Stomach (tissue), 9 donors: ENCODE data around the gene SYNE2. TPM values are rescaled to one million over a fixed set of nuclear protein-coding genes. Genes with fewer than 3 reads are reported as not detected.

Source experiments
- DNase-seq, 2 donors: peaks; one replicate each; pipeline versions ENCODE4 v3.0.0 to v3.0.0-alpha.2; 2013 to 2019
- H3K27ac ChIP-seq, 5 donors: fragments of 200-600 bp in 4 of 5; sonication (generic) in 4 of 5; one replicate each; pipeline ENCODE4 v1.5.1; 2013 to 2019; ENCODE audit warnings: mild to moderate bottlenecking in 1 of 5, moderate library complexity in 1 of 5
- H3K27me3 ChIP-seq, 3 donors: fragments of 200-600 bp; sonication (generic); one replicate each; pipeline ENCODE4 v1.5.1; 2017 to 2019; ENCODE audit warnings: mixed run types in 1 of 3
- H3K36me3 ChIP-seq, 4 donors: fragments of 200-600 bp; sonication (generic); 1 replicate in 3 of 4; 2 replicates in 1 of 4; pipeline ENCODE4 v1.5.1; 2016 to 2019
- H3K4me1 ChIP-seq, 4 donors: fragments of 200-600 bp; sonication (generic); one replicate each; pipeline ENCODE4 v1.5.1; 2016 to 2019
- H3K4me3 ChIP-seq, 4 donors: fragments of 200-600 bp; sonication (generic) in 3 of 4; one replicate each; pipeline ENCODE4 v1.5.1; 2016 to 2019; ENCODE audit warnings: mild to moderate bottlenecking in 1 of 4
- H3K9me3 ChIP-seq, 4 donors: fragments of 200-600 bp; sonication (generic); one replicate each; pipeline ENCODE4 v1.5.1; 2016 to 2019
- CTCF ChIP-seq, 7 experiments: fragments of 450-650 bp in 4 of 7; fragments of 200-600 bp in 3 of 7; sonication (generic) in 3 of 7; IDR thresholded peaks; one replicate each; pipeline ENCODE4 v1.5.1; 2016 to 2019; ENCODE audit warnings: antibody characterized with exemption in 7 of 7, control low read depth in 2 of 7, mild to moderate bottlenecking in 1 of 7
- EP300 ChIP-seq: sonication (generic); formaldehyde crosslinking; IDR thresholded peaks from one replicate; pipeline ENCODE4 v1.6.1; 2017; ENCODE audit warnings: antibody characterized with exemption
- POLR2A ChIP-seq, 4 donors: fragments of 450-650 bp; IDR thresholded peaks; one replicate each; pipeline ENCODE4 v1.6.1; 2016; ENCODE audit warnings: antibody characterized with exemption in 4 of 4, control low read depth in 2 of 4, mild to moderate bottlenecking in 1 of 4, moderate library complexity in 1 of 4
- POLR2AphosphoS5 ChIP-seq, 3 donors: sonication (generic); formaldehyde crosslinking; IDR thresholded peaks; one replicate each; pipeline ENCODE4 v1.6.1; 2016; ENCODE audit warnings: antibody characterized with exemption in 3 of 3
- WGBS, 5 donors: extraction: QIAGEN DNeasy Blood & Tissue Kit in 3 of 5; methylation state at CpG; one replicate each; pipeline versions ENCODE4 v1.1.5 to v1.1.7; 2013 to 2018; 5-methylcytosine and 5-hydroxymethylcytosine counted together
- intact Hi-C: fragments of 100-400 bp; cut with DNase I; formaldehyde crosslinking; loops from one replicate; pipeline ENCODE4 v1.15.1; 2023; ENCODE audit warnings: low total_unique reads
- polyA plus RNA-seq, 3 donors: library from polyadenylated mRNA; stranded (reverse); fragments of 200-250 nt; gene quantifications; one replicate each; pipeline ENCODE4 v1.2.3, GENCODE V29; 2013
- total RNA-seq, 5 donors: library from RNA; depleted of rRNA; stranded (reverse); fragments of >200 nt; gene quantifications; one replicate each; pipeline versions ENCODE4 v1.1.0 to v1.2.3, GENCODE V29; 2014 to 2016
- donor health status: healthy with polysubstance abuse.
- donor health status: Bipolar disorder and iron deficiency.
- donor health status: healthy.

Gene SYNE2
- total and polyA plus RNA-seq, 8 donors: 14.4 to 280 (median 120) TPM

GRCh38 chr14:63949696-63950095, 96.9 kb downstream of the SYNE2 start:
- 82 to 98% (median 94%) methylated on average over 3 of the region's 3 CpGs for WGBS, 5 donors
- no peak for DNase-seq

GRCh38 chr14:63951021-63951420, 98.2 kb downstream of the SYNE2 start:
- intact Hi-C loops: no loop called here
- TF ChIP-seq POLR2AphosphoS5 (IDR thresholded peaks at IDR 0.05) (no peak), CTCF (IDR thresholded peaks at IDR 0.05) (no peak), POLR2A (IDR thresholded peaks at IDR 0.05) (no peak), EP300 (no peak)
- H3K4me3 ChIP-seq: no peak overlapping the region
- H3K27me3 ChIP-seq: no peaks in the 10 kb centered on the region
- WGBS, 5 donors: 89 to 94% (median 91%) methylated on average over 4 of the region's 4 CpGs
- H3K27ac ChIP-seq: no peak overlapping the region
- H3K4me1 ChIP-seq: no peaks in the 10 kb centered on the region
- no peak for DNase-seq
- H3K9me3 ChIP-seq: no peaks in the 10 kb centered on the region
- H3K36me3 ChIP-seq: peaks cover 11 to 76% (median 44%) of the 10 kb centered on the region in 4 donors

More at GRCh38 chr14:63949696-63950095, 96.9 kb downstream of the SYNE2 start:
- H3K36me3 ChIP-seq: peaks cover 11 to 66% (median 43%) of the 10 kb centered on the region in 4 donors
- H3K4me1 ChIP-seq: no peaks in the 10 kb centered on the region
- no peak overlapping the region for H3K27ac ChIP-seq
- no peaks in the 10 kb centered on the region for H3K9me3 ChIP-seq
- H3K4me3 ChIP-seq: no peak overlapping the region
- intact Hi-C loops: no loop called here
- no peaks in the 10 kb centered on the region for H3K27me3 ChIP-seq
- no peak for TF ChIP-seq POLR2AphosphoS5 (IDR thresholded peaks at IDR 0.05)

- DNase-seq: no peak
- Histone ChIP-seq H3K4me1 (no peaks in the 10 kb centered on the region), H3K27me3 (no peaks in the 10 kb centered on the region), H3K4me3 (no peak overlapping the region), H3K27ac (no peak overlapping the region), H3K9me3 (no peaks in the 10 kb centered on the region), H3K36me3 (peaks cover 11 to 77% (median 47%) of the 10 kb centered on the region in 4 donors)
- intact Hi-C loops: no loop called here
- whole genome bisulfite sequencing, 5 donors: 73 to 89% (median 84%) methylated on average over 4 of the region's 4 CpGs
- no peak for TF ChIP-seq CTCF (IDR thresholded peaks at IDR 0.05)
- TF ChIP-seq EP300: no peak
- TF ChIP-seq POLR2A (IDR thresholded peaks at IDR 0.05): no peak
- no peak for TF ChIP-seq POLR2AphosphoS5 (IDR thresholded peaks at IDR 0.05)
These were observed 98.6 kb downstream of the SYNE2 start for GRCh38 chr14:63951429-63951828.

- Histone ChIP-seq H3K4me3 (no peak overlapping the region), H3K27me3 (no peaks in the 10 kb centered on the region), H3K36me3 (peaks cover 11 to 81% (median 55%) of the 10 kb centered on the region in 4 donors), H3K27ac (no peak overlapping the region), H3K9me3 (no peaks in the 10 kb centered on the region), H3K4me1 (no peaks in the 10 kb centered on the region)
- TF ChIP-seq POLR2A (IDR thresholded peaks at IDR 0.05) (no peak), POLR2AphosphoS5 (IDR thresholded peaks at IDR 0.05) (no peak), CTCF (IDR thresholded peaks at IDR 0.05) (no peak), EP300 (no peak)
- WGBS, 5 donors: 82 to 88% (median 86%) methylated on average over 6 of the region's 6 CpGs
- intact Hi-C loops: no loop called here
- DNase-seq: no peak
These were observed 99.5 kb downstream of the SYNE2 start for GRCh38 chr14:63952053-63952932.

- Histone ChIP-seq H3K4me3 (no peak overlapping the region), H3K27me3 (no peaks in the 10 kb centered on the region), H3K27ac (no peak overlapping the region), H3K9me3 (no peaks in the 10 kb centered on the region), H3K36me3 (peaks cover 11 to 80% (median 53%) of the 10 kb centered on the region in 4 donors), H3K4me1 (no peaks in the 10 kb centered on the region)
- TF ChIP-seq CTCF (IDR thresholded peaks at IDR 0.05) (no peak), POLR2AphosphoS5 (IDR thresholded peaks at IDR 0.05) (no peak), POLR2A (IDR thresholded peaks at IDR 0.05) (no peak), EP300 (no peak)
- 94 to 99% (median 94%) methylated on average over 2 of the region's 2 CpGs for WGBS, 5 donors
- intact Hi-C loops: no loop called here
- DNase-seq: no peak
These were observed 100.2 kb downstream of the SYNE2 start for GRCh38 chr14:63952933-63953437.
